CD14-positive monocyte (primary cell): ENCODE measurements around the gene ITGB3. TPM values are rescaled to one million over a fixed set of nuclear protein-coding genes. Genes with fewer than 3 reads are reported as not detected.

ENCODE experiments used
- DNase-seq, 3 donors: peaks; one replicate each; pipeline ENCODE4 v3.0.0-alpha.2; 2011 to 2022
- H2AFZ ChIP-seq: 2 replicates; pipeline ENCODE4 v1.6.0; 2012; ENCODE audit warnings: mild to moderate bottlenecking, low read depth, low read length, inconsistent platforms; ENCODE audit not compliant: insufficient read depth, poor library complexity, severe bottlenecking
- H3K27ac ChIP-seq, 2 donors: 1 replicate in 1 of 2; 2 replicates in 1 of 2; pipeline ENCODE4 v1.5.1; 2012 to 2013; ENCODE audit warnings: low read length in 2 of 2, control low read depth in 1 of 2, inconsistent platforms in 1 of 2, low read depth in 1 of 2, mild to moderate bottlenecking in 1 of 2
- H3K27me3 ChIP-seq, 2 donors: one replicate each; pipeline versions ENCODE4 v1.6.0 to v1.6.1; 2011 to 2013; ENCODE audit warnings: low read length in 2 of 2; ENCODE audit not compliant: control insufficient read depth in 2 of 2, insufficient read depth in 2 of 2
- H3K36me3 ChIP-seq, 2 donors: replicated peaks in 1 of 2; 1 replicate in 1 of 2; 2 replicates in 1 of 2; pipeline versions ENCODE4 v1.5.1 to v1.6.1; 2012 to 2013; ENCODE audit warnings: low read length in 2 of 2, control low read depth in 1 of 2, inconsistent platforms in 1 of 2, mild to moderate bottlenecking in 1 of 2; ENCODE audit not compliant: insufficient read depth in 2 of 2, control insufficient read depth in 1 of 2
- H3K4me1 ChIP-seq, 2 donors: 1 replicate in 1 of 2; 2 replicates in 1 of 2; pipeline versions ENCODE4 v1.5.1 to v1.6.1; 2012 to 2013; ENCODE audit warnings: low read length in 2 of 2, control low read depth in 1 of 2, inconsistent platforms in 1 of 2, mild to moderate bottlenecking in 1 of 2, moderate library complexity in 1 of 2; ENCODE audit not compliant: insufficient read depth in 2 of 2, control insufficient read depth in 1 of 2
- H3K4me2 ChIP-seq: replicated peaks from 2 replicates; pipeline ENCODE3; 2012; ENCODE audit warnings: low read length, moderate library complexity, mild to moderate bottlenecking; ENCODE audit not compliant: poor library complexity, severe bottlenecking; ENCODE audit errors: extremely low read depth
- H3K4me3 ChIP-seq, 3 experiments: fragments of 200-600 bp in 1 of 3; sonication (generic) in 1 of 3; replicated peaks in 1 of 3; 1 replicate in 2 of 3; 2 replicates in 1 of 3; pipeline ENCODE4 v1.5.1; 2011 to 2013; ENCODE audit warnings: low read length in 3 of 3, mild to moderate bottlenecking in 3 of 3, control low read depth in 2 of 3, low read depth in 2 of 3, inconsistent platforms in 1 of 3, moderate library complexity in 1 of 3
- H3K79me2 ChIP-seq: 2 replicates; pipeline ENCODE4 v1.6.0; 2012; ENCODE audit warnings: mild to moderate bottlenecking, control low read depth, inconsistent platforms, low read length, moderate library complexity; ENCODE audit not compliant: insufficient read depth
- H3K9ac ChIP-seq: 2 replicates; pipeline ENCODE4 v1.6.0; 2017; ENCODE audit warnings: low read length, mild to moderate bottlenecking; ENCODE audit not compliant: insufficient read depth, poor library complexity, severe bottlenecking
- H3K9me3 ChIP-seq, 2 donors: replicated peaks in 1 of 2; 1 replicate in 1 of 2; 2 replicates in 1 of 2; pipeline versions ENCODE4 v1.5.1 to v1.6.1; 2012 to 2013; ENCODE audit warnings: low read length in 2 of 2, control low read depth in 1 of 2; ENCODE audit not compliant: control insufficient read depth in 1 of 2, insufficient read depth in 1 of 2
- H4K20me1 ChIP-seq: 2 replicates; pipeline ENCODE4 v1.6.0; 2012; ENCODE audit warnings: mild to moderate bottlenecking, low read length, control low read depth, moderate library complexity; ENCODE audit not compliant: insufficient read depth
- H3K27ac Mint-ChIP-seq, 7 donors: one replicate each; pipeline ENCODE4 v1.8.0; 2020; ENCODE audit warnings: mild to moderate bottlenecking in 7 of 7, mixed read lengths in 7 of 7, moderate library complexity in 6 of 7, inconsistent platforms in 2 of 7
- H3K27me3 Mint-ChIP-seq, 3 donors: one replicate each; pipeline ENCODE4 v1.8.0; 2021 to 2022; ENCODE audit warnings: low read depth in 3 of 3, mild to moderate bottlenecking in 3 of 3, mixed read lengths in 3 of 3, moderate library complexity in 3 of 3, inconsistent platforms in 1 of 3
- H3K36me3 Mint-ChIP-seq, 2 donors: one replicate each; pipeline ENCODE4 v1.8.0; 2020; ENCODE audit warnings: mixed read lengths in 2 of 2, inconsistent platforms in 1 of 2, mild to moderate bottlenecking in 1 of 2
- H3K4me1 Mint-ChIP-seq: one replicate; pipeline ENCODE4 v1.8.0; 2020; ENCODE audit warnings: mild to moderate bottlenecking, mixed read lengths
- H3K4me3 Mint-ChIP-seq, 2 donors: one replicate each; pipeline ENCODE4 v1.8.0; 2020; ENCODE audit warnings: mild to moderate bottlenecking in 2 of 2, mixed read lengths in 2 of 2, moderate library complexity in 1 of 2
- H3K9me3 Mint-ChIP-seq, 7 donors: one replicate each; pipeline ENCODE4 v1.8.0; 2020 to 2022; ENCODE audit warnings: mixed read lengths in 7 of 7, mild to moderate bottlenecking in 6 of 7, moderate library complexity in 6 of 7, inconsistent platforms in 2 of 7
- WGBS: methylation state at CpG from one replicate; pipeline ENCODE4 v1.1.5; 2013; ENCODE audit warnings: missing lambda C conversion rate; ENCODE audit not compliant: insufficient coverage; 5-methylcytosine and 5-hydroxymethylcytosine counted together
- intact Hi-C, 2 donors: fragments of 100-400 bp; cut with micrococcal nuclease; formaldehyde crosslinking; loops; one replicate each; pipeline versions ENCODE4 v1.15.0 to v1.15.1; 2023
- polyA plus RNA-seq, 3 donors: library from polyadenylated mRNA; depleted of rRNA in 1 of 3; unstranded in 2 of 3; stranded (reverse) in 1 of 3; fragments of 300-500 nt in 2 of 3; fragments of >200 nt in 1 of 3; fragmentation: Illumina TruSeq in 2 of 3; gene quantifications; 1 replicate in 2 of 3; 2 replicates in 1 of 3; pipeline ENCODE4 v1.2.3, GENCODE V29; 2012 to 2021
- TF ChIP-seq, protein P1 (sequence below): fragments of 200-600 bp; IDR thresholded peaks from one replicate; pipeline ENCODE4 v1.8.0; 2022; ENCODE audit warnings: antibody characterized with exemption, mild to moderate bottlenecking

ITGB3 gene
- polyA plus RNA-seq, 3 donors: 0.01 to 1.6 (median 1.3) TPM

DNA sequence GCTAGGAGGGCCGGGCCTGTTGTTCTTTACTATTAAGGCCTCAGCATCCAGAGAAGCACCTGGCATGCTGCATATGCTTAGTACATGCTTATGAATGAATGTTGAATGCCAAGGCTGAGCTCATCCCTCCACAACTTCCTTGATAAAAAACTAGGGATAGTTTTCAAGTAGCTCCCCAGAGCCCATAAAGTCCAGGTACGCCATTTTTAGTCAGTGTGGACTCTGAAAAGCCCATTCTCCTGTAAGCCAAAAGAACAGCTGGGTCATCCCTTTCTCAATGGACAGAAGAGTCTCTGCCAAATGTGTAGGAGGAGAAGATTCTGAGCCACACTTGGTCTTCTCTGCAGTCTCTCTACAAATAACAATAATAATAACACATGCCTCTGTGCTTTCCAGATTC is 8.9 kb upstream of the ITGB3 start:
- intact Hi-C loops: loop anchor here in 1 of 2 donors (10.0 kb wide), 1 partner anchor 50 kb away; no protein-coding TSS in a partner anchor
- no peak overlapping the region for H2AFZ ChIP-seq

DNA sequence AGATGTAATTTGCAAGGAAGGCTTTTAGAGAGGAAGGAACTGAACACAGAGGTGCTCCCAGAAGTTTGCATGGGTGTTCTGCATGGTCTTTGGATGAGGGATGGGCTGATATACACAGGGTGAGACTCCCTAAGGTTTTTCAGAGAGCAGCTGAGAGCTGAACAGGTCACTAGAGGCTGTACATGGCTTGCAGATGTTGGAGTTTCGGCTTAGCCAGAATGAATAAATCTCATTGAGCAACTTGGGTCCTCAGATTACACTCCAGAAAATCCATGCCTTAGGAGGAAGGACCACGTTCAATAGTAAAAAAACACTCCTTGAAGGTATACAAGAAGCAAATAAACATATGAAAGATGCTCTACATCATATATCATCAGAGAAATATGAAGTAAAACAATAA is 7.5 kb upstream of the ITGB3 start:
- intact Hi-C loops: loop anchor here in 1 of 2 donors (10.0 kb wide), 1 partner anchor 49 kb away; no protein-coding TSS in a partner anchor
- TF ChIP-seq, protein P1, sequence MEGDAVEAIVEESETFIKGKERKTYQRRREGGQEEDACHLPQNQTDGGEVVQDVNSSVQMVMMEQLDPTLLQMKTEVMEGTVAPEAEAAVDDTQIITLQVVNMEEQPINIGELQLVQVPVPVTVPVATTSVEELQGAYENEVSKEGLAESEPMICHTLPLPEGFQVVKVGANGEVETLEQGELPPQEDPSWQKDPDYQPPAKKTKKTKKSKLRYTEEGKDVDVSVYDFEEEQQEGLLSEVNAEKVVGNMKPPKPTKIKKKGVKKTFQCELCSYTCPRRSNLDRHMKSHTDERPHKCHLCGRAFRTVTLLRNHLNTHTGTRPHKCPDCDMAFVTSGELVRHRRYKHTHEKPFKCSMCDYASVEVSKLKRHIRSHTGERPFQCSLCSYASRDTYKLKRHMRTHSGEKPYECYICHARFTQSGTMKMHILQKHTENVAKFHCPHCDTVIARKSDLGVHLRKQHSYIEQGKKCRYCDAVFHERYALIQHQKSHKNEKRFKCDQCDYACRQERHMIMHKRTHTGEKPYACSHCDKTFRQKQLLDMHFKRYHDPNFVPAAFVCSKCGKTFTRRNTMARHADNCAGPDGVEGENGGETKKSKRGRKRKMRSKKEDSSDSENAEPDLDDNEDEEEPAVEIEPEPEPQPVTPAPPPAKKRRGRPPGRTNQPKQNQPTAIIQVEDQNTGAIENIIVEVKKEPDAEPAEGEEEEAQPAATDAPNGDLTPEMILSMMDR: no peak
- no peaks in the 10 kb centered on the region for H3K4me1 Mint-ChIP-seq
- no peak overlapping the region for H3K27ac Mint-ChIP-seq
- no peak overlapping the region for H3K9ac ChIP-seq
- H3K36me3 ChIP-seq: no peaks in the 10 kb centered on the region
- H3K9me3 Mint-ChIP-seq: no peaks in the 10 kb centered on the region
- no peaks in the 10 kb centered on the region for H3K9me3 ChIP-seq
- H3K4me2 ChIP-seq: no peak overlapping the region
- no peaks in the 10 kb centered on the region for H3K79me2 ChIP-seq
- H3K4me3 ChIP-seq: no peak overlapping the region
- no peak overlapping the region for H3K4me3 Mint-ChIP-seq
- no CpG with 5 or more reads among the region's 2 CpGs for WGBS
- H3K27me3 ChIP-seq: peaks cover under 1 to 2% of the 10 kb centered on the region in 2 donors
- no peaks in the 10 kb centered on the region for H4K20me1 ChIP-seq
- DNase-seq: no peak
- H3K4me1 ChIP-seq: no peaks in the 10 kb centered on the region
- peaks cover 13 to 22% (median 14%) of the 10 kb centered on the region in 3 donors for H3K27me3 Mint-ChIP-seq
- no peak overlapping the region for H2AFZ ChIP-seq
- no peaks in the 10 kb centered on the region for H3K36me3 Mint-ChIP-seq
- H3K27ac ChIP-seq: no peak overlapping the region

More for the DNA sequence above, 8.9 kb upstream of the ITGB3 start:
- Histone ChIP-seq H3K4me1 (peaks cover 12 to 13% of the 10 kb centered on the region in 2 donors), H3K9me3 (no peaks in the 10 kb centered on the region), H3K79me2 (no peaks in the 10 kb centered on the region), H3K4me2 (no peak overlapping the region), H3K36me3 (no peaks in the 10 kb centered on the region), H3K9ac (no peak overlapping the region), H3K27ac (no peak overlapping the region), H3K4me3 (no peak overlapping the region), H3K27me3 (peaks cover 0 to 2% of the 10 kb centered on the region in 2 donors), H4K20me1 (no peaks in the 10 kb centered on the region)
- DNase-seq: no peak
- WGBS: 100% methylated on average over 1 of the region's 2 CpGs
- no peaks in the 10 kb centered on the region for H3K36me3 Mint-ChIP-seq
- no peak overlapping the region for H3K4me3 Mint-ChIP-seq
- H3K9me3 Mint-ChIP-seq: no peaks in the 10 kb centered on the region
- peaks cover 13% of the 10 kb centered on the region for H3K4me1 Mint-ChIP-seq
- H3K27ac Mint-ChIP-seq: no peak overlapping the region
- peaks cover 7 to 12% (median 7%) of the 10 kb centered on the region in 3 donors for H3K27me3 Mint-ChIP-seq
- TF ChIP-seq, protein P1: no peak
